ENCODE measurements around the gene DPP10. TPM values are rescaled to one million over a fixed set of nuclear protein-coding genes. Genes with fewer than 3 reads are reported as not detected.

DPP10 gene
- total and polyA plus RNA-seq, 2 of the 13 experiments (the other 11 are each of a cell fraction or from before 2014, with no cell fraction given) = 0.95 to 1.7 TPM

DNA sequence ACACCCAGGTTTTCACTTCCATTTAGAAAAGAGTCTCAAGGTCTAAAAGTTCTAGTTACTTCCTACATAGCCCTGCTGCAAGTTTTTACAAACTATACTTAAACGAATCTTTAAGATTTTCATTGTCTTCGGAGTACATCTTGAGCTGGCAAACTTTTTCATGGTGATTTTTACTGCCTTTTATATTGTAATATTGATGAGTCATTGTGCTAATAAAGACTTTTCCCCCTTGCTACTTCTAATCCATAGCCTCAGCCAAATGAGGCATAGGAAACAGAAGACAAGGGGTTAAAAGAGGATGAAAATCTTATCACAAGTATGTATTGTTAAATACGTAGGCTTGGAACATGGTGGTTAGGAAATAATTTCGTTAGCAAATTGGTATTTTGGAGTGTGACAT is 4.1 kb downstream of the DPP10 start:
- Histone ChIP-seq H3K36me3 (replicated peaks in 1 of 2; ENCODE audit: control insufficient read depth in 1 of 2, insufficient read depth in 2 of 2, low read length in 2 of 2) (no peaks in the 10 kb centered on the region), H3K27ac (ENCODE audit: extremely low read length, insufficient read depth, low read length) (no peak overlapping the region), H4K20me1 (ENCODE audit: insufficient read depth, low read length) (no peaks in the 10 kb centered on the region), H3K4me1 (ENCODE audit: insufficient read depth, low read length) (no peaks in the 10 kb centered on the region), H3K27me3 (ENCODE audit: control insufficient read depth in 1 of 2, insufficient read depth in 2 of 2, low read length in 2 of 2) (no peaks in the 10 kb centered on the region; a peak in 1 of 5 replicates), H3K79me2 (ENCODE audit: insufficient read depth, low read length) (no peaks in the 10 kb centered on the region), H3K9me3 (ENCODE audit: low read length) (no peaks in the 10 kb centered on the region), H3K4me3 (replicated peaks in 1 of 3; ENCODE audit: insufficient read depth in 1 of 3, low read depth in 2 of 3, low read length in 3 of 3) (no peak overlapping the region), H3K9ac (ENCODE audit: insufficient read depth, low read depth, low read length) (no peak overlapping the region), H2AFZ (ENCODE audit: low read length) (no peak overlapping the region), H3K4me2 (ENCODE audit: low read depth, low read length) (no peak overlapping the region)
- POLR2A ChIA-PET = no interaction called here
- FAIRE-seq = no peak
- no peak for ATAC-seq
- in situ Hi-C loops (cut with HindIII; ENCODE audit: extremely low pct_ligation_motif_present, low pct_unique_long_range_greater_than_20kb) = no loop called here
- no TSS peak for BruUV-seq (replicated peaks)
- no peak for DNase-seq (ENCODE audit: low spot score)
- CTCF ChIA-PET (ENCODE audit: low intra/inter-chr PET ratio, low total read pairs) = no interaction called here
- intact Hi-C loops (cut with micrococcal nuclease; ENCODE audit: unreplicated experiment) = no loop called here
- TF ChIP-seq NFE2L2 (IDR thresholded peaks at IDR 0.05; ENCODE audit: low read length) = peak; percentile 83
- no peak for TF ChIP-seq CREM (IDR thresholded peaks at IDR 0.05)
- no peak for TF ChIP-seq CREM (CRISPR knock-in tag; IDR thresholded peaks at IDR 0.05)
- TF ChIP-seq MAFK (conservative IDR thresholded peaks at IDR 0.05 in 1 of 2, IDR thresholded peaks at IDR 0.05 in 1 of 2; ENCODE audit: low read length in 2 of 2) = 0 out of 4 replicates have a peak, but pooled peaks of 1 of the 2 experiments have one; percentile 26
- 10% methylated on average over 4 of the region's 4 CpGs for WGBS (ENCODE audit: low lambda C conversion rate)

DNA sequence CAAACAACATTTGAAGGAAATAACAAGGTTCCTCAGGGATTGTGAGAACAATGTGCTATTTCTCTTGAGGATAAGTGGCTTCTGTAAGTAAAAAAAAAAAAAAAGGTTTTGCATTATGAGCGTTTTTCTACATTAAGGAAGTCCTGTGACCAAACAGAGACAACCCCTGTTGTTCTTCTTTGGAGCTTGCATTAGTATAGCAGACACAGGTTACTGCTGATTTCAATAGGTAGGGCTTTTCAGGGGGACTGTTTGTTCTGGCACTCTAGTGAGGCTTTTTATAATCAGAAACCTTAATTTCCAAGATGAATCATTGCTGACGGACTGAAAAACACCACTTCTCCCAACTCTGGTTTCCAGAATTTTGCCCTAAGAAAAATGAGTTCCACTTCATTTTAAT is 8.2 kb downstream of the DPP10 start:
- Histone ChIP-seq H3K27ac (ENCODE audit: extremely low read length, insufficient read depth, low read length) (no peak overlapping the region), H3K4me3 (replicated peaks in 1 of 3; ENCODE audit: insufficient read depth in 1 of 3, low read depth in 2 of 3, low read length in 3 of 3) (no peak overlapping the region), H3K4me1 (ENCODE audit: insufficient read depth, low read length) (no peaks in the 10 kb centered on the region), H3K9ac (ENCODE audit: insufficient read depth, low read depth, low read length) (no peak overlapping the region), H4K20me1 (ENCODE audit: insufficient read depth, low read length) (no peaks in the 10 kb centered on the region), H3K4me2 (ENCODE audit: low read depth, low read length) (no peak overlapping the region), H2AFZ (ENCODE audit: low read length) (no peak overlapping the region), H3K36me3 (replicated peaks in 1 of 2; ENCODE audit: control insufficient read depth in 1 of 2, insufficient read depth in 2 of 2, low read length in 2 of 2) (no peaks in the 10 kb centered on the region), H3K27me3 (ENCODE audit: control insufficient read depth in 1 of 2, insufficient read depth in 2 of 2, low read length in 2 of 2) (no peaks in the 10 kb centered on the region), H3K9me3 (ENCODE audit: low read length) (no peaks in the 10 kb centered on the region), H3K79me2 (ENCODE audit: insufficient read depth, low read length) (no peaks in the 10 kb centered on the region)
- in situ Hi-C loops (cut with HindIII; ENCODE audit: extremely low pct_ligation_motif_present, low pct_unique_long_range_greater_than_20kb) (no loop called here), intact Hi-C loops (cut with micrococcal nuclease; ENCODE audit: unreplicated experiment) (no loop called here)
- ChIA-PET CTCF (ENCODE audit: low intra/inter-chr PET ratio, low total read pairs) (no interaction called here), POLR2A (no interaction called here)
- 11% methylated on average over 2 of the region's 2 CpGs for whole genome bisulfite sequencing (ENCODE audit: low lambda C conversion rate)
- FAIRE-seq = no peak
- BruUV-seq (replicated peaks) = no TSS peak
- DNase-seq (ENCODE audit: low spot score) = no peak
- no peak for ATAC-seq
- TF ChIP-seq ATF7-NPFF (CRISPR knock-in tag; IDR thresholded peaks at IDR 0.05; ENCODE audit: low read depth) (no peak), PCBP1 (IDR thresholded peaks at IDR 0.05; ENCODE audit: borderline replicate concordance, low read depth, low read length) (no peak), ZNF75D (CRISPR knock-in tag; IDR thresholded peaks at IDR 0.05; ENCODE audit: borderline replicate concordance) (no peak), ZNF781 (CRISPR knock-in tag; IDR thresholded peaks at IDR 0.05; ENCODE audit: borderline replicate concordance, not compliant biosample characterization) (no peak), ZNF383 (CRISPR knock-in tag; IDR thresholded peaks at IDR 0.05; ENCODE audit: borderline replicate concordance) (no peak), MED8 (CRISPR knock-in tag; IDR thresholded peaks at IDR 0.05; ENCODE audit: insufficient replicate concordance) (no peak), ZNF543 (CRISPR knock-in tag; IDR thresholded peaks at IDR 0.05) (no peak), MYNN (CRISPR knock-in tag; IDR thresholded peaks at IDR 0.05; ENCODE audit: low read depth) (no peak), RXRA (CRISPR knock-in tag; IDR thresholded peaks at IDR 0.05) (no peak)
- TF ChIP-seq, protein P1, sequence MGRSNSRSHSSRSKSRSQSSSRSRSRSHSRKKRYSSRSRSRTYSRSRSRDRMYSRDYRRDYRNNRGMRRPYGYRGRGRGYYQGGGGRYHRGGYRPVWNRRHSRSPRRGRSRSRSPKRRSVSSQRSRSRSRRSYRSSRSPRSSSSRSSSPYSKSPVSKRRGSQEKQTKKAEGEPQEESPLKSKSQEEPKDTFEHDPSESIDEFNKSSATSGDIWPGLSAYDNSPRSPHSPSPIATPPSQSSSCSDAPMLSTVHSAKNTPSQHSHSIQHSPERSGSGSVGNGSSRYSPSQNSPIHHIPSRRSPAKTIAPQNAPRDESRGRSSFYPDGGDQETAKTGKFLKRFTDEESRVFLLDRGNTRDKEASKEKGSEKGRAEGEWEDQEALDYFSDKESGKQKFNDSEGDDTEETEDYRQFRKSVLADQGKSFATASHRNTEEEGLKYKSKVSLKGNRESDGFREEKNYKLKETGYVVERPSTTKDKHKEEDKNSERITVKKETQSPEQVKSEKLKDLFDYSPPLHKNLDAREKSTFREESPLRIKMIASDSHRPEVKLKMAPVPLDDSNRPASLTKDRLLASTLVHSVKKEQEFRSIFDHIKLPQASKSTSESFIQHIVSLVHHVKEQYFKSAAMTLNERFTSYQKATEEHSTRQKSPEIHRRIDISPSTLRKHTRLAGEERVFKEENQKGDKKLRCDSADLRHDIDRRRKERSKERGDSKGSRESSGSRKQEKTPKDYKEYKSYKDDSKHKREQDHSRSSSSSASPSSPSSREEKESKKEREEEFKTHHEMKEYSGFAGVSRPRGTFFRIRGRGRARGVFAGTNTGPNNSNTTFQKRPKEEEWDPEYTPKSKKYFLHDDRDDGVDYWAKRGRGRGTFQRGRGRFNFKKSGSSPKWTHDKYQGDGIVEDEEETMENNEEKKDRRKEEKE (IDR thresholded peaks at IDR 0.05) = no peak
- TF ChIP-seq, protein P2, sequence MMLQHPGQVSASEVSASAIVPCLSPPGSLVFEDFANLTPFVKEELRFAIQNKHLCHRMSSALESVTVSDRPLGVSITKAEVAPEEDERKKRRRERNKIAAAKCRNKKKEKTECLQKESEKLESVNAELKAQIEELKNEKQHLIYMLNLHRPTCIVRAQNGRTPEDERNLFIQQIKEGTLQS (CRISPR knock-in tag; IDR thresholded peaks at IDR 0.05) = no peak
- TF ChIP-seq, protein P3, sequence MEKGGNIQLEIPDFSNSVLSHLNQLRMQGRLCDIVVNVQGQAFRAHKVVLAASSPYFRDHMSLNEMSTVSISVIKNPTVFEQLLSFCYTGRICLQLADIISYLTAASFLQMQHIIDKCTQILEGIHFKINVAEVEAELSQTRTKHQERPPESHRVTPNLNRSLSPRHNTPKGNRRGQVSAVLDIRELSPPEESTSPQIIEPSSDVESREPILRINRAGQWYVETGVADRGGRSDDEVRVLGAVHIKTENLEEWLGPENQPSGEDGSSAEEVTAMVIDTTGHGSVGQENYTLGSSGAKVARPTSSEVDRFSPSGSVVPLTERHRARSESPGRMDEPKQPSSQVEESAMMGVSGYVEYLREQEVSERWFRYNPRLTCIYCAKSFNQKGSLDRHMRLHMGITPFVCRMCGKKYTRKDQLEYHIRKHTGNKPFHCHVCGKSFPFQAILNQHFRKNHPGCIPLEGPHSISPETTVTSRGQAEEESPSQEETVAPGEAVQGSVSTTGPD (CRISPR knock-in tag; IDR thresholded peaks at IDR 0.05) = no peak

Measured in HepG2 (cell line).